HL-60/S4 treated with phorbol 12-myristate 13-acetate at 8.2 ng/mL for 4 days and 3 days (cell line): ENCODE results near the gene XPR1.

Source experiments
- in situ Hi-C: fragments of 300-500 bp; cut with MboI; formaldehyde crosslinking; loops from 2 replicates; pipeline ENCODE4 v1.15.0; 2022; ENCODE audit warnings: low sequenced_read_pairs

The XPR1 gene

GRCh38 chr1:180909462-180909976 is 277.7 kb downstream of the XPR1 start:
- in situ Hi-C loops, result no loop called here

- in situ Hi-C loops, result no loop called here
Observed at GRCh38 chr1:180911640-180912191, 279.9 kb downstream of the XPR1 start.

GRCh38 chr1:180912211-180912800 is 280.5 kb downstream of the XPR1 start:
- in situ Hi-C loops, result no loop called here

GRCh38 chr1:180912801-180913565 is 281.2 kb downstream of the XPR1 start, which contains the start of gene KIAA1614:
KIAA1614 (plus strand) TSS chr1:180912897; CDS start chr1:180913244, 347 bp downstream.
- in situ Hi-C loops, result no loop called here

- in situ Hi-C loops, result no loop called here
Observed at GRCh38 chr1:180915426-180915965, 283.7 kb downstream of the XPR1 start.

GRCh38 chr1:180916012-180916770 is 284.4 kb downstream of the XPR1 start:
- in situ Hi-C loops, result no loop called here

GRCh38 chr1:180916771-180917170 is 284.9 kb downstream of the XPR1 start:
- in situ Hi-C loops, result no loop called here

GRCh38 chr1:180917306-180918065 is 285.7 kb downstream of the XPR1 start:
- in situ Hi-C loops, result no loop called here

GRCh38 chr1:180918519-180918918 is 286.7 kb downstream of the XPR1 start:
- in situ Hi-C loops, result no loop called here

- in situ Hi-C loops, result no loop called here
Observed at GRCh38 chr1:180919183-180919700, 287.4 kb downstream of the XPR1 start.

GRCh38 chr1:180920193-180920592 is 288.4 kb downstream of the XPR1 start:
- in situ Hi-C loops, result no loop called here

GRCh38 chr1:180920702-180921101 is 288.9 kb downstream of the XPR1 start:
- in situ Hi-C loops, result no loop called here

GRCh38 chr1:180921386-180921785 is 289.6 kb downstream of the XPR1 start:
- in situ Hi-C loops, result no loop called here

GRCh38 chr1:180921891-180922630 is 290.2 kb downstream of the XPR1 start:
- in situ Hi-C loops, result no loop called here

GRCh38 chr1:180922631-180923015 is 290.8 kb downstream of the XPR1 start:
- in situ Hi-C loops, result no loop called here

- in situ Hi-C loops, result no loop called here
Observed at GRCh38 chr1:180923021-180923841, 291.4 kb downstream of the XPR1 start.

GRCh38 chr1:180923887-180924286 is 292.1 kb downstream of the XPR1 start:
- in situ Hi-C loops, result no loop called here

GRCh38 chr1:180924939-180925338 is 293.1 kb downstream of the XPR1 start:
- in situ Hi-C loops, result no loop called here
